Right lobe of liver (tissue), 4 donors: Measurements from ENCODE around the gene CYB5R3.

Source experiments
- CTCF ChIP-seq, 4 donors: fragments of 200-600 bp in 3 of 4; fragments of 450-650 bp in 1 of 4; IDR thresholded peaks; one replicate each; pipeline versions ENCODE4 v1.5.1 to v1.8.0; 2016 to 2022; ENCODE audit warnings: antibody characterized with exemption in 4 of 4, mild to moderate bottlenecking in 2 of 4
- POLR2A ChIP-seq: fragments of 450-650 bp; IDR thresholded peaks from one replicate; pipeline ENCODE4 v1.6.1; 2017; ENCODE audit warnings: antibody characterized with exemption, mild to moderate bottlenecking
- donor health status: DM: no; HTN: no; CAD: no.
- donor health status: DM: no; HTN: no; CAD: no.
- donor health status: DM: no; HTN: yes; CAD: no.

GRCh38 chr22:42620084-42620483 lies 29.1 kb downstream of the CYB5R3 start:
- TF ChIP-seq CTCF (IDR thresholded peaks at IDR 0.05) (no peak), POLR2A (no peak)
